ENCODE measurements around the gene CALM1. TPM values are rescaled to one million over a fixed set of nuclear protein-coding genes. Genes with fewer than 3 reads are reported as not detected.

Gene CALM1
- 1,000 to 10,000 TPM in 1 of 5 donors, 100 to 1,000 TPM in 4; 213 to 1,126 (median 441) TPM for total RNA-seq
- 100 to 1,000 TPM; 278 to 342 (median 327) TPM for polyA plus RNA-seq
- long read RNA-seq, donor 1, full-length matches to known transcripts = 306 of 394 reads
- long read RNA-seq, donor 1, partial matches to known transcripts = 88 of 394 reads
- long read RNA-seq, donor 1, other reads (novel, unspliced or antisense) = 0 of 394 reads
- long read RNA-seq, donor 2, full-length matches to known transcripts = 294 of 346 reads
- long read RNA-seq, donor 2, partial matches to known transcripts = 46 of 346 reads
- long read RNA-seq, donor 2, other reads (novel, unspliced or antisense) = 6 of 346 reads
- long read RNA-seq, donor 3, full-length matches to known transcripts = 226 of 411 reads
- long read RNA-seq, donor 3, partial matches to known transcripts = 185 of 411 reads
- long read RNA-seq, donor 3, other reads (novel, unspliced or antisense) = 0 of 411 reads
- long read RNA-seq, donor 4, full-length matches to known transcripts = 40 of 70 reads
- long read RNA-seq, donor 4, partial matches to known transcripts = 30 of 70 reads
- long read RNA-seq, donor 4, other reads (novel, unspliced or antisense) = 0 of 70 reads
- long read RNA-seq, donor 5, full-length matches to known transcripts = 363 of 566 reads
- long read RNA-seq, donor 5, partial matches to known transcripts = 196 of 566 reads
- long read RNA-seq, donor 5, other reads (novel, unspliced or antisense) = 7 of 566 reads
- long read RNA-seq, donor 6, full-length matches to known transcripts = 608 of 813 reads
- long read RNA-seq, donor 6, partial matches to known transcripts = 200 of 813 reads
- long read RNA-seq, donor 6, other reads (novel, unspliced or antisense) = 5 of 813 reads
- long read RNA-seq, donor 7, full-length matches to known transcripts = 609 of 962 reads
- long read RNA-seq, donor 7, partial matches to known transcripts = 343 of 962 reads
- long read RNA-seq, donor 7, other reads (novel, unspliced or antisense) = 10 of 962 reads
- long read RNA-seq, donor 8, full-length matches to known transcripts = 372 of 578 reads
- long read RNA-seq, donor 8, partial matches to known transcripts = 206 of 578 reads
- long read RNA-seq, donor 8, other reads (novel, unspliced or antisense) = 0 of 578 reads
- long read RNA-seq, donor 9, full-length matches to known transcripts = 356 of 501 reads
- long read RNA-seq, donor 9, partial matches to known transcripts = 145 of 501 reads
- long read RNA-seq, donor 9, other reads (novel, unspliced or antisense) = 0 of 501 reads
- long read RNA-seq, donor 10, full-length matches to known transcripts = 223 of 350 reads
- long read RNA-seq, donor 10, partial matches to known transcripts = 127 of 350 reads
- long read RNA-seq, donor 10, other reads (novel, unspliced or antisense) = 0 of 350 reads

DNA sequence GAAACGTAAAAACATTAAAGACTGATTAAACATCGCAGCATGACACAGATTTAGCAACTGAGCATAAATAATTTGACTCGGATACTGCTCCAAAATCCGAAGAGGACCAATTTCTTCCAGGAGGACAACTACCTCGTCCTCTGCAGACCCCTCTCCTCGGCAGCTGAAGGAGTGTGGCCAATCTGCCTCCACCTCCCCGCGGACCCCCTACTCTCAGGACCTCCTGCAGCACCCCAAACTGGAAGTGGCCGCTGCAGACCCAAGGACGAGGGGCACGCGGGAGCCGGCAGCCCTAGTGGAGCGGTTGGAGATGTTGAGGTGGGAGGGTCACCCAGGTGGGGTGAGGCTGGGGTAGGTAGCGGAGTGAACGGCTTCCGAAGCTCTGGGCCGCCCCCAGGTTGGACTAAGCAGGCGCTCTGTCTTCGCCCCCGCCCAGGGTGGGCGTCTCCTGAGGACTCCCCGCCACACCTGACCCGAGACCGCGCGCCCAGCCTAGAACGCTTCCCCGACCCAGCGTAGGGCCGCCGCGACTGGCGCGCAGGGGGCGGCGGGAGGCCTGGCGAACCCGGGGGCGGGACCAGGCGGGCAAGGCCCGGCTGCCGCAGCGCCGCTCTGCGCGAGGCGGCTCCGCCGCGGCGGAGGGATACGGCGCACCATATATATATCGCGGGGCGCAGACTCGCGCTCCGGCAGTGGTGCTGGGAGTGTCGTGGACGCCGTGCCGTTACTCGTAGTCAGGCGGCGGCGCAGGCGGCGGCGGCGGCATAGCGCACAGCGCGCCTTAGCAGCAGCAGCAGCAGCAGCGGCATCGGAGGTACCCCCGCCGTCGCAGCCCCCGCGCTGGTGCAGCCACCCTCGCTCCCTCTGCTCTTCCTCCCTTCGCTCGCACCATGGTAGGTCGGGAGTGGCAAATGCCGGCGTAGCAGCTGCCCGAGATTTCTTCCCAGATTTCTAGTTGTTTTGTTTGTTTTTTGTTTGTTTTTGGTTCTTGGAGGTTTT, at the start of gene CALM1:
CALM1 (plus strand) TSS at position 689 of the 999 bp plus-strand sequence; CDS start at position 891, 202 bp downstream.
- Histone ChIP-seq H3K36me3 (peaks cover 14 to 17% (median 16%) of the 10 kb centered on the region in 4 donors), H3K27me3 (no peaks in the 10 kb centered on the region), H3K9me3 (no peaks in the 10 kb centered on the region), H3K4me3 (peak within 1 kb of the TSS; percentile 91 to 99 (median 97)), H3K4me1 (peaks cover 29 to 44% (median 33%) of the 10 kb centered on the region in 4 donors), H3K27ac (peak within 1 kb of the TSS; percentile 90 to 98 (median 95))
- whole genome bisulfite sequencing, 5 donors = 1 to 2% (median 1%) methylated on average over 45 to 89 of the region's 89 CpGs
- intact Hi-C loops (cut with DNase I; ENCODE audit: low total_unique reads) = no loop called here
- peak; percentile 98 to 100 (median 100) for TF ChIP-seq POLR2AphosphoS5 (IDR thresholded peaks at IDR 0.05)
- TF ChIP-seq, protein P1, sequence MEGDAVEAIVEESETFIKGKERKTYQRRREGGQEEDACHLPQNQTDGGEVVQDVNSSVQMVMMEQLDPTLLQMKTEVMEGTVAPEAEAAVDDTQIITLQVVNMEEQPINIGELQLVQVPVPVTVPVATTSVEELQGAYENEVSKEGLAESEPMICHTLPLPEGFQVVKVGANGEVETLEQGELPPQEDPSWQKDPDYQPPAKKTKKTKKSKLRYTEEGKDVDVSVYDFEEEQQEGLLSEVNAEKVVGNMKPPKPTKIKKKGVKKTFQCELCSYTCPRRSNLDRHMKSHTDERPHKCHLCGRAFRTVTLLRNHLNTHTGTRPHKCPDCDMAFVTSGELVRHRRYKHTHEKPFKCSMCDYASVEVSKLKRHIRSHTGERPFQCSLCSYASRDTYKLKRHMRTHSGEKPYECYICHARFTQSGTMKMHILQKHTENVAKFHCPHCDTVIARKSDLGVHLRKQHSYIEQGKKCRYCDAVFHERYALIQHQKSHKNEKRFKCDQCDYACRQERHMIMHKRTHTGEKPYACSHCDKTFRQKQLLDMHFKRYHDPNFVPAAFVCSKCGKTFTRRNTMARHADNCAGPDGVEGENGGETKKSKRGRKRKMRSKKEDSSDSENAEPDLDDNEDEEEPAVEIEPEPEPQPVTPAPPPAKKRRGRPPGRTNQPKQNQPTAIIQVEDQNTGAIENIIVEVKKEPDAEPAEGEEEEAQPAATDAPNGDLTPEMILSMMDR (IDR thresholded peaks at IDR 0.05) = no peak
- peak in 2 of 4 donors; percentile 93 to 98 for TF ChIP-seq POLR2A (IDR thresholded peaks at IDR 0.05)
- DNase-seq = peak; percentile 96 to 98

GRCh38 chr14:90348270-90348669, 48.6 kb upstream of the CALM1 start:
- WGBS, 5 donors = 90 to 98% (median 94%) methylated on average over 2 of the region's 2 CpGs
- H3K27ac ChIP-seq = no peak overlapping the region
- no peaks in the 10 kb centered on the region for H3K9me3 ChIP-seq
- H3K4me3 ChIP-seq = no peak overlapping the region
- no peak for DNase-seq
- H3K36me3 ChIP-seq = no peaks in the 10 kb centered on the region
- intact Hi-C loops (cut with DNase I; ENCODE audit: low total_unique reads) = no loop called here
- peaks cover 0 to 4% (median 0%) of the 10 kb centered on the region in 3 donors for H3K27me3 ChIP-seq
- TF ChIP-seq, protein P1 (IDR thresholded peaks at IDR 0.05) = no peak
- TF ChIP-seq POLR2A (IDR thresholded peaks at IDR 0.05) = no peak
- no peak for TF ChIP-seq EP300 (IDR thresholded peaks at IDR 0.05)
- TF ChIP-seq POLR2AphosphoS5 (IDR thresholded peaks at IDR 0.05) = no peak
- H3K4me1 ChIP-seq = no peaks in the 10 kb centered on the region

DNA sequence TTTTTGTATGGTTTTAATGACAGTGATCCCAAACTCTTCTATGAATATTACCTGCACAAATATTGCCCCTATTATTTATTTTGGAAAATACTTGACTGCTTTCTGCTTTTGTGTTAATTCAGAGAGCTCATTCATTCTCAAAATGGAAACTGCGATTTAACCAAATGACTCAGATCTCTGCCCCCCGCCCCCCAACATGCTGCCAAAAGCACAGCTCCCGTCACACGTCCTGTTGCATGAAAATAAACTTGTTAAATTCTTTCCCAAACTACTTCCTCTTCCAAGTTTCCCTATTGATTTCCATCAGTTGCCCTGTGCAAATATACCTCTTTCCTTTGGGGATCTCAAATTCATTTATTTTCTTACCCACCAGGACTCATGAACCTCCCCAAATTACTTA, 47.1 kb upstream of the CALM1 start:
- no peaks in the 10 kb centered on the region for H3K36me3 ChIP-seq
- peaks cover 0 to 7% (median 0%) of the 10 kb centered on the region in 4 donors for H3K4me1 ChIP-seq
- no peak overlapping the region for H3K27ac ChIP-seq
- intact Hi-C loops (cut with DNase I; ENCODE audit: low total_unique reads) = no loop called here
- no peaks in the 10 kb centered on the region for H3K9me3 ChIP-seq
- 20 to 38% (median 30%) methylated on average over 4 of the region's 4 CpGs for WGBS, 5 donors
- H3K27me3 ChIP-seq = peaks cover 0 to 4% (median 0%) of the 10 kb centered on the region in 3 donors
- no peak for DNase-seq
- TF ChIP-seq POLR2AphosphoS5 (IDR thresholded peaks at IDR 0.05) = no peak
- TF ChIP-seq POLR2A (IDR thresholded peaks at IDR 0.05) = no peak
- TF ChIP-seq EP300 (IDR thresholded peaks at IDR 0.05) = no peak
- no peak overlapping the region for H3K4me3 ChIP-seq
